CMK (cell line): ENCODE results near the gene TRPC6.
"Not testable (repeated sequence)": the region's sequence is repeated elsewhere in the genome, so short reads cannot be mapped to it uniquely, and the experiment has no call there.

Experiments used
- DNase-seq: peaks from one replicate; pipeline ENCODE4 v3.0.0-alpha.2; 2010; ENCODE audit warnings: low read depth

Gene TRPC6

GRCh38 chr11:101448881-101449442 lies 134.8 kb downstream of the TRPC6 start:
- no peak for DNase-seq

- no peak for DNase-seq
Observed at GRCh38 chr11:101446726-101447125, 137.1 kb downstream of the TRPC6 start.

GRCh38 chr11:101446238-101446637 lies 137.6 kb downstream of the TRPC6 start:
- DNase-seq, result no peak

- no peak for DNase-seq
Observed at GRCh38 chr11:101445761-101446160, 138.0 kb downstream of the TRPC6 start.

GRCh38 chr11:101444851-101445250 lies 139.0 kb downstream of the TRPC6 start:
- DNase-seq, result no peak

GRCh38 chr11:101444164-101444563 lies 139.6 kb downstream of the TRPC6 start:
- DNase-seq, result no peak

- DNase-seq, result no peak
Observed at GRCh38 chr11:101442936-101443521, 140.8 kb downstream of the TRPC6 start.

- no peak for DNase-seq
Observed at GRCh38 chr11:101442171-101442570, 141.6 kb downstream of the TRPC6 start.

- no peak for DNase-seq
Observed at GRCh38 chr11:101441747-101442146, 142.1 kb downstream of the TRPC6 start.

- DNase-seq, result no peak
Observed at GRCh38 chr11:101439488-101439887, 144.3 kb downstream of the TRPC6 start.

- not testable (repeated sequence) for DNase-seq
Observed at GRCh38 chr11:101438708-101439107, 145.1 kb downstream of the TRPC6 start.

GRCh38 chr11:101438126-101438525 lies 145.7 kb downstream of the TRPC6 start:
- DNase-seq, result no peak

- DNase-seq, result no peak
Observed at GRCh38 chr11:101436511-101437142, 147.2 kb downstream of the TRPC6 start.

GRCh38 chr11:101435408-101435973 lies 148.3 kb downstream of the TRPC6 start:
- DNase-seq, result no peak

- DNase-seq, result no peak
Observed at GRCh38 chr11:101434026-101434643, 149.7 kb downstream of the TRPC6 start.

GRCh38 chr11:101433151-101433550 lies 150.7 kb downstream of the TRPC6 start:
- DNase-seq, result no peak

GRCh38 chr11:101429703-101430540 lies 153.9 kb downstream of the TRPC6 start:
- DNase-seq, result no peak

GRCh38 chr11:101428918-101429317 lies 154.9 kb downstream of the TRPC6 start:
- DNase-seq, result no peak

GRCh38 chr11:101407324-101407723 lies 176.5 kb downstream of the TRPC6 start:
- DNase-seq, result no peak
